GOT3 (cell line): ENCODE measurements around the gene TCERG1L.
"Not testable (repeated sequence)": the region's sequence is repeated elsewhere in the genome, so short reads cannot be mapped to it uniquely, and the experiment has no call there.

Experiments used
- DNase-seq: peaks from one replicate; lab custom pipeline; 2025; ENCODE audit warnings: mixed read lengths; lab: John Stamatoyannopoulos, UW

The TCERG1L gene, protein sequence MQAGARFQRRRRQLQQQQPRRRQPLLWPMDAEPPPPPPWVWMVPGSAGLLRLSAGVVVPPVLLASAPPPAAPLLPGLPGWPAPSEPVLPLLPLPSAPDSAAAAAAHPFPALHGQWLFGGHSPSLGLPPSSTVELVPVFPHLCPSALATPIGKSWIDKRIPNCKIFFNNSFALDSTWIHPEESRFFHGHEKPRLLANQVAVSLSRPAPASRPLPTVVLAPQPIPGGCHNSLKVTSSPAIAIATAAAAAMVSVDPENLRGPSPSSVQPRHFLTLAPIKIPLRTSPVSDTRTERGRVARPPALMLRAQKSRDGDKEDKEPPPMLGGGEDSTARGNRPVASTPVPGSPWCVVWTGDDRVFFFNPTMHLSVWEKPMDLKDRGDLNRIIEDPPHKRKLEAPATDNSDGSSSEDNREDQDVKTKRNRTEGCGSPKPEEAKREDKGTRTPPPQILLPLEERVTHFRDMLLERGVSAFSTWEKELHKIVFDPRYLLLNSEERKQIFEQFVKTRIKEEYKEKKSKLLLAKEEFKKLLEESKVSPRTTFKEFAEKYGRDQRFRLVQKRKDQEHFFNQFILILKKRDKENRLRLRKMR

GRCh38 chr10:131311661-131312477 lies at the start of gene TCERG1L:
TSS of gene TCERG1L (minus strand) at chr10:131311721. CDS start at chr10:131311635, 86 bp downstream.
- DNase-seq, result no peak

DNA sequence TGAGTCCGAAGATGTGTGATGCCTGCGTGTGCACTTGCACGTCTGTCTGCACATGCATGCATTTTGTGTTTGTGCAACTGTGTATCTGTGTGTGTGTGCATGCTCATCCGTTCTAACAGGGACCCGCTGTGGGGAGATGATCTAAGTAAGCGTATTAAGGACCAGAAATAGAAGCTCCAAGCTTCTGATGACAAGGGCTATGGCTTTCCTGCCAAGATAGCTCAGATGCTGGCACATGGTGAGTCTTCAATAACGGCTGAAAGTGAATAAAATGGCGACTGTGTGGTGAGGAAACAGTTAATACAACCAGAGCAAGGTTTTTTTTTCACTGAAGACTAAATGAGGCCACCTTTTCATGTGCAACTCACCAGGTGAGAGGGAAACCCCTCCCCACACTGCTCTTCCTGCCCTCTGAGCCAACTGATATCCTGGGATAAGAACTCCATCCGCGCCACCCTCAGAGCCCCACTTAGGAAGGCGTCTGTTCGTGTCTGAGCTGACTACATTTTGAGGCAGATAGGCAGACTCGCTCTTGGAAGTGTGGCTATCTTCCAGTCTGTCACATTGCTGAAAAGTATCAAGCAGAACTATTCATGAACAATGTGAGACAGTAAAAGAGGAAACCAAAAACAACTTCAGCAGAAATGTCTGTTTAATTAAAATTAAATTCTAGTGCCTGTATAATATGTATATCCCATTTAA lies 47.4 kb upstream of the TCERG1L start:
- no peak for DNase-seq

DNA sequence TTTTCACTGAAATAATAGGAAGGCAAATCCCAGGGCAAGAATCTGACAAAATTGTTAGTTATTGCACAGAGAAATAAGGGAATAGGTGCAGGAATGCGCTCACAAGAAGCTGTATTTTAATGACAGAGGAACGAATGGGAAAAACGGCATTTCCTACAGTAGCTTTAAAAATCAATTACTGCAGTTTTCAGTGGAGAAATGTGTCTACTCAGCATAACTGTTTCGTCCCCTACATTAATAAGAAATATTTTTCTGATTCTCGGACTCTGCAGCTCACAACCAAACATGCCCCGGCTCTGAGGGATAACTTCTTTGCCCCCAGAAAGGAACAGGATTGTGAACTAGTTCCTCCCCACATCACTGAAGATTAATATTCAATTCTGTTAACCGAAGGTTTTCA lies 44.9 kb upstream of the TCERG1L start:
- no peak for DNase-seq

GRCh38 chr10:131355881-131356280 lies 44.4 kb upstream of the TCERG1L start:
- no peak for DNase-seq

- DNase-seq, result no peak
These were observed 43.5 kb upstream of the TCERG1L start for GRCh38 chr10:131355056-131355455.

GRCh38 chr10:131354380-131354779 lies 42.9 kb upstream of the TCERG1L start:
- no peak for DNase-seq

- DNase-seq, result no peak
These were observed 41.3 kb upstream of the TCERG1L start for GRCh38 chr10:131352765-131353290.

- no peak for DNase-seq
These were observed 39.1 kb upstream of the TCERG1L start for GRCh38 chr10:131350660-131351059.

- DNase-seq, result no peak
These were observed 38.7 kb upstream of the TCERG1L start for GRCh38 chr10:131350245-131350644.

DNA sequence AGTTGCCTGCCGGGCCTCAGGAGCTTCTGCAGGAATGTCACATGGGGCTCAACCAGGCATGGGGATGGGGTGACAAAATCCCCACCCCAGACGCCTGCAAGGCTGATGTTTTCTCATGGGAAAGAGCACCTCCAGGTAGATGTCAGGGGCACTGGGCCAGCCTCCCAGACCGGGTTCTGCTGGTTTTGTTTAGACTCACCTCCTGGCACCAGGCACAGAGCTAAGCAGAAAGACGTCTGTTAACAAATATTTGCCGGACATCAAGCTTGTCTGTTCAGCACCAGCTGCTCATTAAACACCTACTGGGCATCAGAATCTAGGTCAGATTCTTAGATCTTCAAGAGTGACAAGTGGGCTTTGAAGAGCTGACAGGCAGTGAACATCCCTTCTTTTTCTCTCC lies 34.9 kb upstream of the TCERG1L start:
- DNase-seq, result no peak

- DNase-seq, result no peak
These were observed 34.2 kb upstream of the TCERG1L start for GRCh38 chr10:131345691-131346090.

DNA sequence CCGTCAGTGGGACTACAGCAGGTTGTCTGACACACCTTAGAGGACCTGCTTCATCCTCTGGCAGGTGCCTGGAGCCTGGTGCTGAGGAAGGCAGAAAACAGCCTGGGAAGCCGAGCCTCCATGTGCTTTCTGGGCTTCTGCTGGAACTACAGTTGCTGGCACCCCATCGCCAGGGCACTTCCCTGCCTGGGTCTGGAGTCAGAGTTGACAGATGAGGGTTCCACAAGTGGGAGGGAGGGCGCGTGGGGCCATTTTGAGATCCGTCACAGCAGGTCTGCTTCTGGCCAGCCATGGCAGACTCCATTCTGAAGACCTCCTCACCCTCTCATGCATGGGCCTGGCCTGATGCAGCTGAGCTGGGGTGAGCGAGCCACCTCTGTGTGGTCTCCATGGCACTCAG lies 33.2 kb upstream of the TCERG1L start:
- no peak for DNase-seq

- DNase-seq, result no peak
These were observed 26.2 kb upstream of the TCERG1L start for GRCh38 chr10:131337741-131338140.

GRCh38 chr10:131332821-131333220 lies 21.3 kb upstream of the TCERG1L start:
- no peak for DNase-seq

DNA sequence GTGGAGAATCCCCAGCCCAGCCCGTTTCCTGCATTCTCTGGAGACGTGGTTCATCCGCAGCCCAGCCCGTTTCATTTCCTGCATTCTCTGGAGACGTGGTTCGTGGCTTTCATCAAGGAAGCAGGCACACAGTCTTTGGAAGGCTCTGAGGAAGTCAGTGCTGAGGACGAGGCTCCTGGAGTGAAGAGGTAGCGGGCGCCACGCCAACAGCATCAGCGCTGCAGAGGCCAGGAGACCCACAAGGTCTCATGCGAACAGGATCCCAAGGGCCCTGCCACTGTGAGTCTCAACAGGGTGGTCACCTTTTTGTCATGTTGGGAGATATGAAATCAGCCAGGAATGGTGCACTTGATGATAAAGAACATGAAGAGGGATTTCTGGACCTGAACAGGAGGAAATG lies 12.4 kb upstream of the TCERG1L start:
- no peak for DNase-seq

- no peak for DNase-seq
These were observed 11.5 kb upstream of the TCERG1L start for GRCh38 chr10:131323025-131323424.

DNA sequence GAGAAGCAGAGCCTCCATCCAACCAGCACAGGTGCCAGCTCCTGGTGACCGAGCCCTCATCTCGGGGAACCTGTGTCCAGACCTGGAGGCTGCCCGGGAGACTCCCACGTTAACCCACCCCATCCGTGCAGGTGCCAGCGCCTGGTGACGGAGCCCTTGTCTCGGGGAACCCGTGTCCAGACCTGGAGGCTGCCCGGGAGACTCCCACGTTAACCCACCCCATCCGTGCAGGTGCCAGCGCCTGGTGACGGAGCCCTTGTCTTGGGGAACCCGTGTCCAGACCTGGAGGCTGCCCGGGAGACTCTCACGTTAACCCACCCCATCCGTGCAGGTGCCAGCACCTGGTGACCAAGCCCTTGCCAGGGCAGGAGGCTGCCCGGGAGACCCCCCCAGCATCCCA lies 11.1 kb upstream of the TCERG1L start:
- not testable (repeated sequence) for DNase-seq

DNA sequence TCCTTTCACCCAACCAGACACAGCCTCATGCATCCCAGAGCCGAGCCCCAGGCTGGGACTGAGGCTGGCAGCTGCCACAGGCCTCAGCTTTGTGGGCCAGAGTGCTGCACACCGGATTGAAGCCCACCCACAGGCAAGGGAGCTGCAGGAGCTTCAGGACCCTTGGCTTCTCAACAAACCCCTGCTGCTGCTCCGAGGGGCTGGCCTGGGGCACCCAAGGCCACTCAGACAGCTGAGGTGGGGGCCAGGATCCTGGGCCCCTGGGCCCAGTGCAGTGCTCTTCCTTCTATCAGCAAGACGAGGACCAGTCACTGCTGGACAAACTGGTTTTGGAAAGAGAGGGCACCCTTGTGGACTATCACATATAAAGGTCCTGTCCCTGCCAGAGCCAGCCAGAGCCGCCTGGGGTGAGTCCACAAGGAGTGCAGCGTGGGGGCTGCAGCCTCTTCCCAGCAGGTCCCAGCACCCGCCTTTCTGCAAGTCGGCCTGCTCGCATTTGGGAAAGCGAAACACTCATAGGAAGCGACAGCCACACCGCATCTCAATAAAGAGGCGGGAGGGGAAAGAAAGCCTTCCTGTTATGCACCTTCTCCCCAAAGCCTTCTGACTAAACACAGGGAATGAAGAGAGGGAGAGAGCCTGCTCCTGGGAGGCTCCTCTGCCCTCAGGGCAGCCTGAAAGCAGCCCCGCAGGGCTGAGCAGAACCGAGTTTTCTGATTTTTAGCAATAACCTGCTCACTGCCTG lies 9.5 kb upstream of the TCERG1L start:
- DNase-seq, result no peak

DNA sequence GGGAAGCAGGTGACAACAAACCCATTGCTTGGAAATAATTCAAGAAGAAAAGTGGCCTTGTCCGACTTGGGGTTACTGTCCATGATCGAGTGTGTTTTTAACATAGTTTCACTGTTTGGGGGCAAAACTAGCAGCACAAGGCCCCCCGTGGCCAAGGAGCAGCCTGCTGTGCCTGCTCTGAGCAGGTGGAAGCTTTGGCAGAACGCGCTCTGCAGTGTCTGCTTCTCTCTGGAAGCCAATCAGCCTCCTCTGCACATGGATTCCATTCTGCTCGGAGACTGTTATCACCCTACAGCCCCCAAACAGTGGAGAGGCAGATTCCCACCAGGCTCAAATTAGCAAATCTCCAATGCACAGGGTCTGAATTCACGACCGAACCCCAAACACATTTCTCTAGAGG lies 7.3 kb upstream of the TCERG1L start:
- no peak for DNase-seq

GRCh38 chr10:131318291-131318690 lies 6.8 kb upstream of the TCERG1L start:
- no peak for DNase-seq
